AG08395 (cell line): ENCODE results near the gene UBL5.

Experiments used
- DNase-seq: peaks from one replicate; pipeline ENCODE4 v3.0.0; 2012; ENCODE audit warnings: mixed read lengths, low spot score

UBL5 gene

DNA sequence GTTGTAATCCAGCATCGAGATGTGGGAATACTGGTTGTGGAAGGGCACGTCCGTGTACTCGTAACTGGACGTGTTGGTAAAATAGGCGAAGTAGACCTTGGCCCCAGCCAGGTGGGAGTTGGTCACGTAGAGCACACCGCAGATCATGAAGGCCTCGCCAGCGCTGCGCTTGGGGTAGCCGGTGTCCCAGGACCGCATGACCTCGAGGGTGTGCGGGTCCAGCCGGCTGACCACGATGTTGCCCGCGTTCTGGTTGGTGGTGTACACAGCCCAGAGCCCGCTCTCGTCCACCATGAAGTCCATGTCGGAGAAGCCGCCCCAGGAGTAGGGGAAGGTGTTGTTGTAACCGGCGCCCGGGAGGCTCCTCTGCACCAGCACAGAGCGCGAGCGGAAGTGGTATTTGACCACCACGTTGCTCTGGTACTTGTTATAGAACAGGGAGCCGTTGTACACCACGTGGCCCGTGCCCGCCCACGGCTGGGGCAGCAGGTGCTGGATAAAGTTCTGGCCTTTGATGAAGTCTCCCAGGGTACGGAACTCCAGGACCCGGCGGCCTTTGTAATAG lies 26.6 kb downstream of the UBL5 start:
- no peak for DNase-seq

DNA sequence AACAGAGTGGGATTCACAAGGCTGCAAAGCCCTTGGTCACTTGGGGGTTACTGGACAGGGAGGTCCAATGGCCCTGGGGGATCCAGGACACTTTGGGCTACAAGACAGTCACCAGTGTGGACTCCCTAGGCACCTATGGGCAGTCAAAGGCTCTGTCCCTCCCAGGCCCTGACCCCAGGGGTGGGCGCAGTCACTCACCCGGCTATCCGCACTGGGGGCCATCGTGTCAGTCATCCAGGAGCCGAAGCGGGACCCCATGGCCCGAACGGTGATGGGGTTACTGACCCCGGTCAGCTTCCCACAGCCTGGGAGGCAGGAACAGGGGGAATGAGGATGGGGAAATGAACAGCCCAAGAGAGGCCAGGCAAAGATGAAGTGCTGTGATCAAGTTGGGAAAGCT lies 28.9 kb downstream of the UBL5 start:
- DNase-seq, result no peak

GRCh38 chr19:9857076-9857721 lies 29.5 kb downstream of the UBL5 start:
- DNase-seq, result no peak

GRCh38 chr19:9857920-9858746 lies 30.4 kb downstream of the UBL5 start:
- DNase-seq, result no peak

DNA sequence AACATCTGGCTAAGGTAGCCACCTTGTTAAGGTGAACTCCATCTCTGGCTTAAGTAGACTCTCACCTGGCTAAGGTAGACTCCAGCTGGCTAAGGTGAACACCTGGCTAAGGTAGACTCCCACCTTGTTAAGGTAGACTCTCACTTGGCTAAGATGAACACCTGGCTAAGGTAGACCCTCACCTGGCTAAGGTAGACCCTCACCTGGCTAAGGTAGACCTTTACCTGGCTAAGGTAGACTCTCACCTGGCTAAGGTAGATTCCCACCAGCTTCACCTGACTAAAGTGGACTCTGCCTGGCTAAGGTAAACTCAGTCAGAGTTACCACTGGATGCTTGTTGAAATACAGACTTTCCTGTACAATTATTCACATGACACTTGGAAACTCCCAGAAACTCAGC lies 31.0 kb downstream of the UBL5 start:
- no peak for DNase-seq

DNA sequence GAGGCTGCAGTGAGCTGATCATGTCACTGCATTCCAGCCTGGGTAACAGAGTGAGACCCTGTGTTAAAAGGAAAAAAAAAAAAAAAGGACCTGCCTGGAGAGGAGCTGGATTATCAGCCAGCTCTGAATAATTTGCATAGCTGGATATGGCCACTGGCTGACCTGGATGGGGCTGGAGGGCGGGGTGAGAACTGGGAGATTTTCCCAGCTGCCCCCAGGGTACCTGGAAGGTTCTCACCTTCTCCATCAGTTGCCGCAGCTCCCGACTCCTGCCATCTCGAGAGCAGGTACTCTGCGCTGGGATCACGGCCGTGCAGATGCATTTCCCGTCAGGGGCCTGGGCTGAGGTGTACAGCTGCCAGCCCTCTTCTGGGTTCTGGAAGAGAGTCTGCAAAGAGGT lies 32.7 kb downstream of the UBL5 start:
- no peak for DNase-seq

GRCh38 chr19:9861503-9861902 lies 33.8 kb downstream of the UBL5 start:
- DNase-seq, result no peak

DNA sequence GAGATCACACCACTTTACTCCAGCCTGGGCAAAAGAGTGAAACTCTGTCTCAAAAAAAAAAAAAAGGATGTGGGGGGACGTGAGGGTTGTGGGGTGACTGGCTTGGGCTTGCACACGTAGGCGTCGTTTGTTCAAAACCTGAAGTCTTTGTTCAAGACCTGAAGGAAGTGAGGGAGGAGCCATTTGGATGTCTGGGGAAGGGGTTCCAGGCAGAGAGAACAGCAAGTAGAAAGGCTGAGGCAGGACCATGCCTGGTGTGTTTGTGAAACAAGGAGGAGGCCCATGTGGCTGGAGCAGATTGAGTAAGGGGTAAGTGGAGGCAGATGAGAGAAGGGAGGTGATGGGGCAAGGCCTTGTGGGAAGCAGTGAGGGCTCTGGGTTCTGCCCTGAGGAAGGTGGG lies 35.2 kb downstream of the UBL5 start:
- DNase-seq, result no peak

GRCh38 chr19:9863759-9864158 lies 36.0 kb downstream of the UBL5 start:
- no peak for DNase-seq

- no peak for DNase-seq
Measured at GRCh38 chr19:9865732-9866501, 38.2 kb downstream of the UBL5 start.

- DNase-seq, result no peak
Measured at GRCh38 chr19:9868983-9869617, 41.4 kb downstream of the UBL5 start.

DNA sequence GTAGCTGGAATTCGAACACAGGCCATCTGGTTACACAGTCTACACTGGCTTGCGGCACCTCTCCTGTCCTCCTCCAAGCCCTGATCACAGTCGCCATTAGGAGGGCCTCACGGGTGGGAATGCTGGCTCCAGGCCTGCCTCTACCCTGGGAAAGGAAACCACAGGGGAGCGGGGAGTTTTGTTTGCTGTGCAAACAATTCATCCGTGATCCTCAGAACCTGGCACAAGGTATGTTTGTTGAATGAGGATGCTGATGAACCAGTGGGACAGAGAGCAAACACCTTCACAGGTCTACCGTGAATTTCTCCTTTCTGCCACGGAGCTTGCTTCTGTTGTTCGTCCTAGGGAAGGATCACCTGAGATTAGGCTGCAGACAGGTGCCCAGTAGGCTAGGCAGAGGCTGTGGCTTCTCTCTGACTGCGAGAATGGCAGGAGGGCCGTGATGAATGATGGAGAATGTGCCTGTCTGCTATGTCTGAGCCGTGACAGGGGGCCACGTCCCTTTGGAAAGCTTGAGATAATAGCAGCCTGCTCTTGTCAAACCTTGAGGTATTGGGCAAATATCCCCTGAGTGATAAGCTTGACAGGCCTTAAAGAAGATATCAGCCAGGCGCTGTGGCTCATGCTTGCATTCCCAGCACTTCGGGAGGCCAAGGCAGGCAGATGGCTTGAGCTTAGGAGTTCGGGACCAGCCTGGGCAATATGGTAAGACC lies 44.1 kb downstream of the UBL5 start:
- no peak for DNase-seq

- DNase-seq, result no peak
Measured at GRCh38 chr19:9872618-9873242, 45.0 kb downstream of the UBL5 start.

- DNase-seq, result no peak
Measured at GRCh38 chr19:9875031-9875627, 47.4 kb downstream of the UBL5 start.

GRCh38 chr19:9875796-9876195 lies 48.1 kb downstream of the UBL5 start:
- no peak for DNase-seq

GRCh38 chr19:9877780-9878510 lies 50.2 kb downstream of the UBL5 start:
- no peak for DNase-seq

DNA sequence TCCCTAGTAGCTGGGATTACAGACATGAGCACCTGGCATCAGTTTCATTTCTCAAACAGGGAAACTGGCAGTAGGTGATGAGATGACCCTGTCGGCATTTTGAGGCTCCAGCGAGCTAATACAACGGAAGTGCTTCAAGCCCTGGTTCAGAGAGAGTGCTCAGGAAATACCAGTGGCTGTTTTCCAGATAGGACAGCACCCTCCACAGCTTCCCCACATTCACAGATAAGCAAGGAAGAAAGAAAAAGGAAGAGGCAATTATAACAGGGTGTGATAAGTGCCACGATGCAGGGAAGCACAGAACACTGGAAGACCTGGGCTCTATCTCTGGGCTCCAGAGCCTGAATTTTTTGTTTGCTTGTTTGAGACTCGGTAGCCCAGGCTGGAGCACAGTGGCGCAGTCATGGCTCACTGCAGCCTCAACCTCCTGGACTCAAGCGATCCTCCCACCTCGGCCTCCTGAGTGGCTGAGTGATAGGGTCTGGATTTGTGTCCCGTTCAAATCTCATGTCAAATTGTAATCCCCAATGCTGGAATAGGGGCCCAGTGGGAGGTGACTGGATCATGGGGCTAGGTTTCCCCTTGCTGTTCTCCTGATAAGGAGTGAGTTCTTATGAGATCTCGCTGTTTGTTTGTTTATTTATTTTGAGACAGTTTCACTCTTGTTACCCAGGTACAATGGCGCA lies 50.9 kb downstream of the UBL5 start:
- no peak for DNase-seq
